Inferior parietal cortex (tissue), 1 donor: ENCODE data around the gene CEP170B.

ENCODE experiments used
- DNase-seq: peaks from one replicate; pipeline ENCODE4 v3.0.0-alpha.2; 2016; ENCODE audit errors: extremely low spot score

The CEP170B gene

GRCh38 chr14:104866451-104867370 lies 1.6 kb downstream of the CEP170B start:
- DNase-seq = no peak

DNA sequence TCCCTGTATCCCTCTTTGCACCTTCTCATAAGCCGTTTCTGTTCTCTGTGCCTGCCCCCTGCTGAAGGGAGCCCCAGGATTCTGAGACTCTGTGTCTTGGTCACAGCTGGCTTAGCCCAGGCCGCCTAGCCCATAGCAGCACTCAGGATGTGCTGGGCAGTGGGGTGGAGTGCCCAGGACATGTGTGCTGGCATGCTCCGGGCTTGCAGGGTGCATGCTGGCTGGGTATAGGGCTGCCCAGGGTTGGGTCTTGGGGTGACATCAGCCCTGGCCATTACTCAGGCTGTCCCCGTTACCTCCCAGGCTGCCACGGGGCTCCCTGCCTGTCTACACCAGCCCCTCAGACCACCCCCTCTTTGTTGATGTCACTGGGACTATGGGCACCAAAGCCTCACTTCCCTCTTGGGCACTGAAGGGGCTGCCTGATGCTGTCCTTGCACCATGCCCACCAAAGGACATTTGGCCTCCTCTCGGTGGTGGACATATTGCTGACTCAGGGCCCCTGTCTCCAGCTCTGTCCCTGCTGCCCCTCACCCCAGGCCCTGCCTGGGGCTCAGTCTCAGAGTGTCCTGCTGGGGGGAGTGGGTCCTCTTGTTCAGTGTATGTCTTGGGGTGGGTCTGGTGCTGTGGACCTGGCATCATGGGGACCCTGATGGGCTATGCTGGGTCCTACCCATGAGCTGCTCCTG lies 2.4 kb downstream of the CEP170B start:
- no peak for DNase-seq

- no peak for DNase-seq
Measured at GRCh38 chr14:104868060-104868740, 3.1 kb downstream of the CEP170B start.

- DNase-seq = no peak
Measured at GRCh38 chr14:104868811-104869572, 3.9 kb downstream of the CEP170B start.

DNA sequence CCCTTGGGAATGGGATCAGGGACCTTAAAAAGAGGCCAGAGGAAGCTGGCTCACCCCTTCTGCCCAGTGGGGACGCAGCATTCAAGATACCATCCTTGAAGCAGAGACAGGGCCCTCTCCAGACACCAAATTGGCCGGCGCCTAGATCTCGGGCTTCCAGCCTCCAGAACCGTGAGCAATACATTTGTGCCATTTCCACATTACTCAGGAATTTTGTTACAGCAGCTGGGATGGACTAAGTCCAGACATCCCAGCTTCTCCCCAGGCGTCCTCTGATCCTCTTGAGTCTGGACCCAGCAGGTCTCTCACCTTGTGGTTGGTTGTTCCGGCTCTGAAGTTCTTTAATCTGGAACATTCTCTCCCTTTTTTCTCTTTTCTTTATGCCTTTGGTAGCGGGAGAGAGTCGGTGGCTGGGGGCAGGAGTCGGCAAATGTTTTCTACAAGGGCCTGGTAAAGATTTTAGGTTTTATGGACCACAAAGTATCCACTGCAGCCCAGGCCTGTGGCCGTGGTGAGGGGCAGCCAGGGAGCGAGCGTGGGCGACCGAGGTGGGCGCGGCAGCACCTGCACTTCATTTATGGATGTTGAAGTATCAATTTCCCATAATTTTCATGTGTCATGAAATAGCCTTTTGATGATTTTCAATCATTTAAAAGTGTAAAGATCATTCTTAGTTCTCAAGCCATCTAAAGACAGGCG lies 4.8 kb downstream of the CEP170B start:
- DNase-seq = no peak

DNA sequence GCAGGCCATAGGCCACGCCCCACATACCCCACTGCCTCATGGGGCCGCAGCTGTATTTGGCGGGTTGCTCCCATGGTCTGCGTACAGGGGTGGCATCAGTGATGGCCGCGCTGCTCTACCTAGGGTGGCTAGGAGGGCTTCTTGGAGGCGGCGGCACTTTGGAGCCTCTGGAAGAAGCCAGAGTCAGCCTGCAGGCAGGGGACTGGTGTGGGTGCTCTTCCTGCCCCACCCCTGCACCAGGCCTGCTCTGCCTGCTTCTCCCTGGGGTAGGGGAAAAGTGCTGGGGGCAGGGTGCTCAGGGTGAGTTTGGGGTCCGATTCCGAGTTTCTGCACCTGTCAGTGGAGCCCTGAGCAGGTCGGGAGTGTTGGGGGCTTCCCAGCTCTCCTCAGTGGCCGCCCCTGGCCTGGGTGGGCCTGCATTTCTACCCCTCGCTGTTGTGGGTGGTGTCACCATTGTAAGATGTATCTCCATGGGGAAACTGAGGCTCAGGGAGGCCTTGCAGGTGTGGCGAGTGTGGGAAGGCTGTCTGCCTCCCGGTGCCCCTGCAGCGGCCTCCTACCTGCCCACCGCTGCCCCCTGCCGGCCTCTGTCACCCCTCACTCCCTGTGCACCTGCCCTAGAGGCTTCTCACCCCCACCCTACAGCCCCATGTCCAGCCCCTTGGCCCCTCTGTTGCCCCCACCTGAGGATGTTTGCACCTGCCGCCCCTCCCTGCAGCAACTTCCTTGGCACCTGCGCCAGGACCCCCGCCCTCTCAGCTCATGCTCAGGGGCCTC lies 5.5 kb downstream of the CEP170B start:
- no peak for DNase-seq

- DNase-seq = no peak
Measured at GRCh38 chr14:104871145-104871655, 6.1 kb downstream of the CEP170B start.

GRCh38 chr14:104871656-104872468 lies 6.8 kb downstream of the CEP170B start:
- no peak for DNase-seq

- no peak for DNase-seq
Measured at GRCh38 chr14:104872469-104873341, 7.6 kb downstream of the CEP170B start.

GRCh38 chr14:104873380-104874055 lies 8.4 kb downstream of the CEP170B start:
- DNase-seq = no peak

DNA sequence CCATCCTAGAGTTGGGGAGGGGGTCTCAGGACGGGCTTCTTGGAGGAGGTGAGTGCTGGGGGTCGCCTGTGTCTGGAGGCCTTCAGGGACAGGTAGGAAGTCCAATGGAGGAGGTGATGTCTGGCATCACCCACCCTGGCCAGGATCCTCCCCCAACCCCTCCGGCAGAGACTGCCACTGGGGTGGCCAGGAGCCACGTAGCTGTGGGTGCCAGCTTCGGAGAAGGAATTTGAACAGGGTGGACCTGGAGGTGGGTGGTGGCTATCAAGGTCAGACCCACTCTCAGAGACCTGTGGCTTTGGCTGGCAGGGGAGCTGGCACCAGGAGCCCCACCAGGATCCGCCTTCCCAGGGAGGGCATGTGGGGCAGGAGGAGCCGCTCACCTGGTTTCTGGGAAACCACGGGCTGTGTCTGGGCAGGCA lies 9.1 kb downstream of the CEP170B start:
- DNase-seq = no peak

DNA sequence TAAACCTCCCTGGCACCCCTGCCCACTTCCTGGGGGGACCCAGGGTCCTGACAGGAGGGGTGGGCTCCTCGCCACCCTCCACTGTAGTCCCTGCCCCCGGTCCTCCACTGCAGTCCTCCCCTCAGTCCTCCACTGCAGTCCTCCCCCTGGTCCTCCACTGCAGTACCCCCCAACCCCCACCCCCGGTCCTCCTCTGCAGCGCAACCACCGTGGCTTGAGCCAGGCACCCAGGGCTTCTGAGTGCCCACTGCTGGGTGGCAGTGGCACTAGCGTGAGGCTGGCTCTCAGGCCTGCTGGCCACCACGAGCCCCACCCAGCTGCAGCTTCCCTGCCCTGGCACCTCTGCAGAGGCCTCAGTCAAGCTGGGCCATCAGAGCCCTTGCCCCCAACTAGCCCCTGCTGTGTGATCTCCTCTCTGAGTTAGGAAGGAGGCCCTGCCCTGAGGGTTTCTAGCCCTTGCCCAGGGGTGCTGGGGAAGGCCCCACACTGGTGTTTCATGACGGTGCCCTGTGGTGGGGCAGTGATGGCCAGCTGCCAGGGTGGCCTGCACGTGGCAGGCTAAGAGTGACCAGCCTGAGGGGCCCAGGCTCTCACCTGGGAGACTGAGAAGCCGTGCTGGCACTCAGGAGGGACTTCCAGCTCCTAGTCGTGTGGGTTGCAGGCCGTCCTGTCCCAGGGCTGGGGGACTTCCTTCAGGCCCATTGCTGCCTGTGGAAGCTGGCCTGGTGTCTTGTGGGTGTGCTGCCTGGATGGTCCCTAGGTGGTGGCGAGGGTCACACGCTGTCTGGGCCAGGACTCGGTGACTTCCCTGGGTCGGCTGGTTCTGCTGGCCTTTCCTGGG lies 9.7 kb downstream of the CEP170B start:
- no peak for DNase-seq

DNA sequence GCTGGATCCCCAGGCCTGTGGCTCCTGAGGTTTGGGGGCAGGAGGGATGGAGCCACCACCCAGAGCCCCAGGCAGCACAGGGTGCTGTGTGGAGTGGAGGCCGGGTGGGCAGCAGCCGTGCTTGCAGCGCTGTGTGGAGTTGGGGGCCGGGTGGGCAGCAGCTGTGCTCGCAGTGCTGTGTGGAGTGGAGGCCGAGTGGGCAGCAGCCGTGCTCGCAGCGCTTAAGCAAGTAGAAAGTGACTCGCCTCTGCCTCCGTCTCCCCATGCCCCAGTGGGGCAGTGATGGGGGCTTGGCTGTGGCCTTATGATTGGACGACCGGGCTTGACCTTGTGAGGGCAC lies 10.3 kb downstream of the CEP170B start:
- no peak for DNase-seq

- no peak for DNase-seq
Measured at GRCh38 chr14:104875811-104876210, 10.7 kb downstream of the CEP170B start.

DNA sequence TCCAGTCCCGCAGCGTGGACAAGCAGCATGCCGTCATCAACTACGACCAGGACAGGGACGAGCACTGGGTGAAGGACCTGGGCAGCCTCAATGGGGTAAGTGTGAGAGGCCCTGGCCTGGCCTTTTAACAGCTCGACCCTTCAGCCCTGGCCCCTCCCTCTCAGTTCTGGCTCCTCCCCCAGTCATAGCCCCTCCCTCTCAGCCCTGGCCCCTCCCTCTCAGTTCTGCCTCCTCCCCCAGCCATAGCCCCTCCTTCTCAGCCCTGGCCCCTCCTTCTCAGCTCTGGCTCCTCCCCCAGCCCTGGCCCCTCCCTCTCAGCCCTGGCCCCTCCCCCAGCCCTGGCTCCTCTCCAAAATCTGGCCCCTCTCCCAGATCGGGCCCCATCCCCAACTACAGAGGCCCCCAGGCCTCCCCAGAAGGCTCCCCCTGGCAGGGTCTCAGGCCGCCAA lies 11.2 kb downstream of the CEP170B start:
- no peak for DNase-seq

DNA sequence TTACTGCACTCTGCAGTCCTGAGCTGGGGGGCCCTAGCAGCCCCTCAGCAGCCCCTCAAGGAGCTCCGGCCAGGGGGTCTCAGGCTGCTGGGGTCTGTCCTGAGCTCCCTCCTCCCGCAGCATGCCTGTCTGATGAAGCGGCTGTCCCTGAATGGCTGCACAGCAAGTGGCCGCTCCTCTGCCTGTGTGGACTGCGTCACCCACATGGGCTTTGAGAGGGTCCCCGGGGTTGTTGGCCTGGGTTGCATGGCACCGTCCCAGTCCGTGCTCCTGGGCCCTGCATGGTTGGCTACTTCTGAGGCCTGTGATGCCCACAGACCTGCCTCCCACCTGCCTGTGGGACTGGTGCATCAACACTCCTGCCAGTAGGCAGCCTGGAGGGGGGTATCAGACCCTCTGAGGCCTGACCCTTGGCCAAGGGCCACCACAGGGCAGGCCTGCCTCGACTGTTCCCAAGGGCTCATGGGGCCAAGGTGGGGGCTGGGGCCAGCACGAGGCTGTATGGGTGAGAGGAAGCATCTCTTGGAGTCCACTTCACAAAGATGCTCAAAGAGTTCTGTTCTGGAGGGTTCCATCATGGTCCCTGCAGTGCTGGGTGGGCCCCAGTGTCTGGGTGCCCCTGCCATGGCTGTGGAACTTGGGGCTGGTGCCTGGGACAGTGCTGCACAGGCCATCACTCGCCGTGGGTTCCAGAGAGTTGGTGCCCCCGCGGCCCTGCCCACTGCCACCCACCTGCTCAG lies 12.2 kb downstream of the CEP170B start:
- DNase-seq = no peak
